ENCODE data around the gene AKAP13. TPM values are rescaled to one million over a fixed set of nuclear protein-coding genes. Genes with fewer than 3 reads are reported as not detected.

Gene AKAP13
- polyA plus RNA-seq, 1 experiment, result 15.5 TPM

- ChIA-PET CTCF (no interaction called here), POLR2A (no interaction called here)
- Histone ChIP-seq H3K9me3 (ENCODE audit: control insufficient read depth, insufficient read depth, low read length) (no peaks in the 10 kb centered on the region; the same call in 1 of the 2 replicates), H3K27ac (ENCODE audit: low read depth, low read length) (no peak overlapping the region), H3K27me3 (ENCODE audit: control insufficient read depth, insufficient read depth, low read length) (no peaks in the 10 kb centered on the region), H3K4me3 (ENCODE audit: low read depth, low read length) (no peak overlapping the region)
- TF ChIP-seq CTCF (IDR thresholded peaks at IDR 0.05; ENCODE audit: low read depth, low read length), result no peak
- no peak for DNase-seq (ENCODE audit: low read depth, low spot score)
Observed at GRCh38 chr15:85792102-85792731, 411.8 kb downstream of the AKAP13 start.

GRCh38 chr15:85792912-85793590 lies 412.6 kb downstream of the AKAP13 start:
- H3K27me3 ChIP-seq (ENCODE audit: control insufficient read depth, insufficient read depth, low read length), result no peaks in the 10 kb centered on the region
- ChIA-PET POLR2A (no interaction called here), CTCF (interaction anchor here (1.1 kb wide), 1 partner anchor 61 kb away, joined by 7 read pairs; no protein-coding TSS in a partner anchor)
- H3K27ac ChIP-seq (ENCODE audit: low read depth, low read length), result no peak overlapping the region
- no peak for DNase-seq (ENCODE audit: low read depth, low spot score)
- H3K9me3 ChIP-seq (ENCODE audit: control insufficient read depth, insufficient read depth, low read length), result no peaks in the 10 kb centered on the region; the same call in 1 of the 2 replicates
- no peak for TF ChIP-seq CTCF (IDR thresholded peaks at IDR 0.05; ENCODE audit: low read depth, low read length)
- H3K4me3 ChIP-seq (ENCODE audit: low read depth, low read length), result peak overlapping the region; percentile 80

GRCh38 chr15:85793641-85794597 lies 413.5 kb downstream of the AKAP13 start:
- no peak for DNase-seq (ENCODE audit: low read depth, low spot score)
- no peak for TF ChIP-seq CTCF (IDR thresholded peaks at IDR 0.05; ENCODE audit: low read depth, low read length)
- H3K4me3 ChIP-seq (ENCODE audit: low read depth, low read length), result peak overlapping the region; percentile 80
- ChIA-PET CTCF (interaction anchor here (1.1 to 1.2 kb wide), 2 partner anchors 41 to 61 kb away, joined by 3 to 7 read pairs; no protein-coding TSS in a partner anchor), POLR2A (interaction anchor here (0.6 to 1.4 kb wide), 3 partner anchors 8 to 15 kb away, joined by 3 to 5 read pairs (median 3); no protein-coding TSS in a partner anchor)
- no peaks in the 10 kb centered on the region; the same call in 1 of the 2 replicates for H3K9me3 ChIP-seq (ENCODE audit: control insufficient read depth, insufficient read depth, low read length)
- no peak overlapping the region for H3K27ac ChIP-seq (ENCODE audit: low read depth, low read length)
- H3K27me3 ChIP-seq (ENCODE audit: control insufficient read depth, insufficient read depth, low read length), result no peaks in the 10 kb centered on the region

- peak; percentile 80 for DNase-seq (ENCODE audit: low read depth, low spot score)
- Histone ChIP-seq H3K27me3 (ENCODE audit: control insufficient read depth, insufficient read depth, low read length) (no peaks in the 10 kb centered on the region), H3K27ac (ENCODE audit: low read depth, low read length) (peak within 1 kb of the TSS; percentile 47), H3K4me3 (ENCODE audit: low read depth, low read length) (peak within 1 kb of the TSS; percentile 80), H3K9me3 (ENCODE audit: control insufficient read depth, insufficient read depth, low read length) (no peaks in the 10 kb centered on the region; the same call in 1 of the 2 replicates)
- no peak for TF ChIP-seq CTCF (IDR thresholded peaks at IDR 0.05; ENCODE audit: low read depth, low read length)
- ChIA-PET CTCF (interaction anchor here (1.2 kb wide), 1 partner anchor 40 kb away, joined by 3 read pairs; no protein-coding TSS in a partner anchor), POLR2A (interaction anchor here (0.6 to 1.4 kb wide), 2 partner anchors 9 to 13 kb away, joined by 3 to 5 read pairs; no protein-coding TSS in a partner anchor)
Observed at GRCh38 chr15:85794598-85795336, 414.4 kb downstream of the AKAP13 start, which contains the start of gene KLHL25. Gene KLHL25, minus strand, starts transcription at chr15:85794925. Its CDS starts 25,115 bp downstream, at chr15:85769810.

Measured in AG04450 (cell line).